OCI-LY1 (cell line): ENCODE data around the gene ENSA.

Source experiments
- CTCF ChIP-seq: fragments of 200-600 bp; sonication (generic), shearing (Covaris generic); IDR thresholded peaks from 2 replicates; pipeline ENCODE4 v1.5.1; 2017; ENCODE audit warnings: mild to moderate bottlenecking, antibody characterized with exemption, low read length, moderate library complexity, mixed read lengths
- EZH2 ChIP-seq: fragments of 200-600 bp; sonication (generic), shearing (Covaris generic); IDR thresholded peaks from 2 replicates; pipeline ENCODE4 v1.8.0; 2017; ENCODE audit warnings: borderline replicate concordance, mixed run types, mild to moderate bottlenecking, antibody characterized with exemption, low read length, moderate library complexity, mixed read lengths

- no peak for TF ChIP-seq CTCF
- no peak for TF ChIP-seq EZH2
Observed at GRCh38 chr1:150620919-150621318, 8.5 kb downstream of the ENSA start.
